Fibroblast of lung (primary cell): ENCODE results near the gene MTR. TPM values are rescaled to one million over a fixed set of nuclear protein-coding genes. Genes with fewer than 3 reads are reported as not detected.

Experiments used
- DNase-seq, 2 donors: peaks; one replicate each; pipeline versions ENCODE4 v3.0.0 to v3.0.0-alpha.2; 2010; ENCODE audit warnings: low read depth in 2 of 2
- H2AFZ ChIP-seq: 2 replicates; pipeline ENCODE4 v1.5.1; 2012; ENCODE audit warnings: low read length, control low read depth, inconsistent platforms
- H3K27ac ChIP-seq: 2 replicates; pipeline ENCODE4 v1.5.1; 2011; ENCODE audit warnings: low read length, control low read depth; ENCODE audit not compliant: insufficient read depth
- H3K27me3 ChIP-seq: 2 replicates; pipeline ENCODE4 v1.5.1; 2011; ENCODE audit warnings: mild to moderate bottlenecking, low read length; ENCODE audit not compliant: control insufficient read depth, insufficient read depth
- H3K36me3 ChIP-seq: 2 replicates; pipeline ENCODE4 v1.5.1; 2011; ENCODE audit warnings: low read length; ENCODE audit not compliant: control insufficient read depth, insufficient read depth
- H3K4me1 ChIP-seq: 2 replicates; pipeline ENCODE4 v1.5.1; 2011; ENCODE audit warnings: low read length; ENCODE audit not compliant: control insufficient read depth, insufficient read depth; ENCODE audit errors: extremely low read depth
- H3K4me2 ChIP-seq: 2 replicates; pipeline ENCODE4 v1.5.1; 2011; ENCODE audit warnings: low read length, control low read depth; ENCODE audit not compliant: insufficient read depth; ENCODE audit errors: extremely low read depth
- H3K4me3 ChIP-seq, 4 experiments: fragments of 200-600 bp in 1 of 4; sonication (generic) in 1 of 4; replicated peaks in 1 of 4; 2 replicates each; pipeline ENCODE4 v1.5.1; 2011 to 2016; ENCODE audit warnings: low read length in 4 of 4, low read depth in 3 of 4, mild to moderate bottlenecking in 3 of 4, control low read depth in 2 of 4, inconsistent platforms in 1 of 4, mixed read lengths in 1 of 4; ENCODE audit not compliant: insufficient read depth in 1 of 4; ENCODE audit errors: control extremely low read depth in 1 of 4
- H3K79me2 ChIP-seq: 2 replicates; pipeline ENCODE4 v1.5.1; 2012; ENCODE audit warnings: mild to moderate bottlenecking, low read length, inconsistent platforms; ENCODE audit not compliant: control insufficient read depth, insufficient read depth
- H3K9ac ChIP-seq: 2 replicates; pipeline ENCODE4 v1.5.1; 2011; ENCODE audit warnings: mild to moderate bottlenecking, low read length, control low read depth; ENCODE audit not compliant: insufficient read depth
- H3K9me3 ChIP-seq: 2 replicates; pipeline ENCODE4 v1.5.1; 2012; ENCODE audit warnings: low read depth, low read length; ENCODE audit not compliant: control insufficient read depth, insufficient read depth
- H4K20me1 ChIP-seq: 2 replicates; pipeline ENCODE4 v1.5.1; 2011; ENCODE audit warnings: low read length; ENCODE audit not compliant: control insufficient read depth, insufficient read depth; ENCODE audit errors: extremely low read depth
- EZH2 ChIP-seq: IDR thresholded peaks from 2 replicates; pipeline ENCODE4 v1.5.1; 2012; ENCODE audit warnings: low read length, control low read depth, mild to moderate bottlenecking; ENCODE audit errors: missing control alignments
- polyA plus RNA-seq, 2 donors: library from polyadenylated mRNA; depleted of rRNA in 1 of 2; stranded (reverse) in 1 of 2; unstranded in 1 of 2; fragments of >200 nt; gene quantifications; 2 replicates each; pipeline ENCODE4 v1.2.1, GENCODE V29; 2011 to 2012; ENCODE audit warnings: missing spikeins in 1 of 2
- total RNA-seq: library from RNA; depleted of rRNA; stranded (reverse); fragments of >200 nt; gene quantifications from 2 replicates; pipeline ENCODE4 v1.2.1, GENCODE V29; 2014
- TF ChIP-seq, protein P1 (sequence below), 2 donors: IDR thresholded peaks in 1 of 2; conservative IDR thresholded peaks in 1 of 2; 1 replicate in 1 of 2; 2 replicates in 1 of 2; pipeline ENCODE4 v1.5.1; 2011 to 2012; ENCODE audit warnings: low read length in 2 of 2, control low read depth in 1 of 2, inconsistent platforms in 1 of 2, low read depth in 1 of 2, mild to moderate bottlenecking in 1 of 2

MTR gene
- total and polyA plus RNA-seq, 2 donors (not counting 1 experiment from before 2014, with no cell fraction given): 20.0 to 32.2 TPM

GRCh38 chr1:236786453-236786852 lies 8.6 kb upstream of the MTR start:
- H3K27ac ChIP-seq: no peak overlapping the region
- H3K9ac ChIP-seq: no peak overlapping the region
- H3K27me3 ChIP-seq: no peaks in the 10 kb centered on the region
- H3K4me3 ChIP-seq: no peak overlapping the region
- H3K4me1 ChIP-seq: no peaks in the 10 kb centered on the region
- TF ChIP-seq EZH2: no peak
- TF ChIP-seq, protein P1, sequence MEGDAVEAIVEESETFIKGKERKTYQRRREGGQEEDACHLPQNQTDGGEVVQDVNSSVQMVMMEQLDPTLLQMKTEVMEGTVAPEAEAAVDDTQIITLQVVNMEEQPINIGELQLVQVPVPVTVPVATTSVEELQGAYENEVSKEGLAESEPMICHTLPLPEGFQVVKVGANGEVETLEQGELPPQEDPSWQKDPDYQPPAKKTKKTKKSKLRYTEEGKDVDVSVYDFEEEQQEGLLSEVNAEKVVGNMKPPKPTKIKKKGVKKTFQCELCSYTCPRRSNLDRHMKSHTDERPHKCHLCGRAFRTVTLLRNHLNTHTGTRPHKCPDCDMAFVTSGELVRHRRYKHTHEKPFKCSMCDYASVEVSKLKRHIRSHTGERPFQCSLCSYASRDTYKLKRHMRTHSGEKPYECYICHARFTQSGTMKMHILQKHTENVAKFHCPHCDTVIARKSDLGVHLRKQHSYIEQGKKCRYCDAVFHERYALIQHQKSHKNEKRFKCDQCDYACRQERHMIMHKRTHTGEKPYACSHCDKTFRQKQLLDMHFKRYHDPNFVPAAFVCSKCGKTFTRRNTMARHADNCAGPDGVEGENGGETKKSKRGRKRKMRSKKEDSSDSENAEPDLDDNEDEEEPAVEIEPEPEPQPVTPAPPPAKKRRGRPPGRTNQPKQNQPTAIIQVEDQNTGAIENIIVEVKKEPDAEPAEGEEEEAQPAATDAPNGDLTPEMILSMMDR (conservative IDR thresholded peaks at IDR 0.05 in 1 of 2, IDR thresholded peaks at IDR 0.05 in 1 of 2; ENCODE audit: low read depth in 1 of 2, low read length in 2 of 2): no peak
- H3K36me3 ChIP-seq: no peaks in the 10 kb centered on the region
- no peaks in the 10 kb centered on the region for H3K9me3 ChIP-seq
- DNase-seq: no peak
- no peak overlapping the region for H2AFZ ChIP-seq
- no peak overlapping the region for H3K4me2 ChIP-seq
- no peaks in the 10 kb centered on the region for H4K20me1 ChIP-seq
- H3K79me2 ChIP-seq: no peaks in the 10 kb centered on the region

GRCh38 chr1:236794585-236795034 lies 482 bp upstream of the MTR start:
- no peaks in the 10 kb centered on the region for H4K20me1 ChIP-seq
- H3K9ac ChIP-seq: no peak overlapping the region
- no peaks in the 10 kb centered on the region for H3K9me3 ChIP-seq
- H3K4me3 ChIP-seq: peak overlapping the region; percentile 2 to 98 (median 89)
- TF ChIP-seq EZH2: no peak
- TF ChIP-seq, protein P1 (conservative IDR thresholded peaks at IDR 0.05 in 1 of 2, IDR thresholded peaks at IDR 0.05 in 1 of 2; ENCODE audit: low read depth in 1 of 2, low read length in 2 of 2): no peak
- H3K27me3 ChIP-seq: no peaks in the 10 kb centered on the region
- no peak for DNase-seq
- no peaks in the 10 kb centered on the region for H3K36me3 ChIP-seq
- H3K79me2 ChIP-seq: peaks cover 16% of the 10 kb centered on the region
- peak overlapping the region; percentile 60 for H3K4me2 ChIP-seq
- H2AFZ ChIP-seq: peak overlapping the region; percentile 69
- H3K27ac ChIP-seq: peak overlapping the region; percentile 6
- no peaks in the 10 kb centered on the region for H3K4me1 ChIP-seq

- H2AFZ ChIP-seq: peak overlapping the region; percentile 95
- TF ChIP-seq EZH2: no peak
- TF ChIP-seq, protein P1 (conservative IDR thresholded peaks at IDR 0.05 in 1 of 2, IDR thresholded peaks at IDR 0.05 in 1 of 2; ENCODE audit: low read depth in 1 of 2, low read length in 2 of 2): no peak
- H3K4me3 ChIP-seq: peak overlapping the region; percentile 84 to 98 (median 96)
- no peaks in the 10 kb centered on the region for H3K36me3 ChIP-seq
- no peaks in the 10 kb centered on the region for H3K4me1 ChIP-seq
- H4K20me1 ChIP-seq: no peaks in the 10 kb centered on the region
- no peaks in the 10 kb centered on the region for H3K27me3 ChIP-seq
- H3K27ac ChIP-seq: peak overlapping the region; percentile 88
- H3K9ac ChIP-seq: peak overlapping the region; percentile 88
- H3K79me2 ChIP-seq: peaks cover 18% of the 10 kb centered on the region
- DNase-seq: peak; percentile 57 to 61
- H3K9me3 ChIP-seq: no peaks in the 10 kb centered on the region
- peak overlapping the region; percentile 89 for H3K4me2 ChIP-seq
Measured at GRCh38 chr1:236795757-236796667, 920 bp downstream of the MTR start.
